NCI-H2196 treated with DMSO at 0.1 percent for 48 hours (cell line): Measurements from ENCODE around the gene OR51G2.

ENCODE experiments used
- DNase-seq: peaks from one replicate; lab custom pipeline; 2025; ENCODE audit not compliant: unreplicated experiment; lab: John Stamatoyannopoulos, UW

OR51G2 gene

DNA sequence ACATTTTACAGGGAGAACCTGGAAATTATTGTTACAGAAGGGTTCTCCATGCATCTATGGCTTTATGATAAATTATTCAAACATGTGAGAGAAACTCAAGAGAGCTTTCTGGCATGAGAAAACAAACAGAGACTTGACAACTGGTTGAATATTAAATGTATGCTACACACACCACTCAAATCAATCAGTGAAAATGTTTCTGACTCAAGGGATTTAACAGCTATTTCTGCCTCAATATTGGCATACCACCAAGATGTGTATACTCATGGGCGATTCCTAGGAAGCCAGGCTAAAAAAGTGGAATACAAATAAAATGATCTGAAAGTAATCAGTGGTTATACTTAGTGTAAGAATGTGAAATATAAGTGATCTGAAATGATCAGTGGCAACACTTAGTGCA is 53.3 kb downstream of the OR51G2 start:
- DNase-seq: no peak

DNA sequence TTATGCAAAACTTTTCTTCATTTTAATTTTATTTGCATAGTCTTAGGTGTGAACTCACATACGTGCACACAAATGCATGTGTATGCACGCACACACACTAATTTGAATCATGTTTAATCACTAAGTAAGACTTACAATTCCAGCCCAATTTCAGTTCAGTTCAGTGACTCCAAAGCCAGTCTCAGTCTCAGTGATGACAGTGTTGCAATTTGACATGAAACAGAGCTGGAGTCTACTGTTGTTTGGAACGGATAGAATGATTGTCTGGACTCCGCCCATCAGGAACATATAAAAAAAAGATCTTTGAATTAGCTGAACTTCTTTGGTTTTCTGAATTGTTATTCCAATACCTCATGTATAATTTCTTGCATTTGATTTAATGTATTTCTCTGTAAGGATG is 55.3 kb downstream of the OR51G2 start:
- no peak for DNase-seq
